ENCODE data around the gene DMAC2. TPM values are rescaled to one million over a fixed set of nuclear protein-coding genes. Genes with fewer than 3 reads are reported as not detected.

DMAC2 gene
- total RNA-seq (2016; rRNA removed; fragmentation: Illumina TruSeq; extraction: Trizol) (39.0 and 51.9 TPM in 2 replicates), polyA plus RNA-seq (2011; rRNA removed) (66.0 TPM in 2 replicates), polyA minus RNA-seq (2011; rRNA and poly(A)+ RNA removed; ENCODE audit: low replicate concordance) (51.2 and 105 TPM in 2 replicates), Bru-seq, nascent RNA (percentile 74 among the genes with signal in this experiment), BruChase-seq, experiment 1, labeled RNA remaining after a 6-hour chase (percentile 86 among the genes with signal in this experiment), BruChase-seq, experiment 2, labeled RNA remaining after a 2-hour chase (percentile 74 among the genes with signal in this experiment)
- total RNA-seq (2016; cell fraction: cytosol; rRNA removed; fragmentation: Illumina TruSeq; extraction: Trizol; ENCODE audit: low read depth) = 10.2 and 12.0 TPM in 2 replicates
- 38.9 and 54.2 TPM in 2 replicates for total RNA-seq (2016; cell fraction: insoluble cytoplasmic fraction; rRNA removed; fragmentation: Illumina TruSeq; extraction: Trizol)
- 31.2 and 31.3 TPM in 2 replicates for total RNA-seq (2016; cell fraction: membrane; rRNA removed; fragmentation: Illumina TruSeq; extraction: Trizol)
- 18.5 and 20.2 TPM in 2 replicates for total RNA-seq (2016; cell fraction: nucleus; rRNA removed; fragmentation: Illumina TruSeq; extraction: Trizol)
- 76.3 and 90.6 TPM in 2 replicates for polyA plus RNA-seq (2011; cell fraction: cytosol; rRNA removed)
- polyA plus RNA-seq (2011; cell fraction: nucleus; rRNA removed) = 43.1 and 45.0 TPM in 2 replicates
- 39.8 and 45.8 TPM in 2 replicates for polyA plus RNA-seq (2012)
- polyA plus RNA-seq (2016; cell fraction: cytosol; fragmentation: Illumina TruSeq; extraction: Trizol; ENCODE audit: low read depth) = 16.8 TPM in 2 replicates
- 69.0 and 74.8 TPM in 2 replicates for polyA plus RNA-seq (2016; cell fraction: insoluble cytoplasmic fraction; fragmentation: Illumina TruSeq; extraction: Trizol; ENCODE audit: low read depth)
- 33.3 and 38.0 TPM in 2 replicates for polyA plus RNA-seq (2016; cell fraction: membrane; fragmentation: Illumina TruSeq; extraction: Trizol; ENCODE audit: low read depth)
- polyA plus RNA-seq (2016; cell fraction: nucleus; fragmentation: Illumina TruSeq; extraction: Trizol; ENCODE audit: insufficient read depth, low read depth) = 38.1 and 41.9 TPM in 2 replicates
- polyA minus RNA-seq (2011; cell fraction: cytosol; rRNA and poly(A)+ RNA removed) = 36.5 and 37.9 TPM in 2 replicates
- polyA minus RNA-seq (2011; cell fraction: nucleus; rRNA and poly(A)+ RNA removed) = 14.3 and 18.3 TPM in 2 replicates
- long read RNA-seq, experiment 1, transcript DMAC2-208 (5 exons, 979 nt) = minor isoform, 13 of 95 reads
- long read RNA-seq, experiment 1, transcript DMAC2-204 (4 exons, 1,454 nt) = minor isoform, 5 of 95 reads
- long read RNA-seq, experiment 1, transcript DMAC2-201 (6 exons, 1,692 nt) = major isoform, 36 of 95 reads
- long read RNA-seq, experiment 1, transcript DMAC2-210 (5 exons, 1,622 nt) = minor isoform, 11 of 95 reads
- long read RNA-seq, experiment 1, partial matches to known transcripts = 21 of 95 reads
- long read RNA-seq, experiment 1, other reads (novel, unspliced or antisense) = 8 of 95 reads
- long read RNA-seq, experiment 2, transcript DMAC2-201 (6 exons, 1,692 nt) = major isoform, 10 of 144 reads
- long read RNA-seq, experiment 2, partial matches to known transcripts = 89 of 144 reads
- long read RNA-seq, experiment 2, other reads (novel, unspliced or antisense) = 35 of 144 reads

DNA sequence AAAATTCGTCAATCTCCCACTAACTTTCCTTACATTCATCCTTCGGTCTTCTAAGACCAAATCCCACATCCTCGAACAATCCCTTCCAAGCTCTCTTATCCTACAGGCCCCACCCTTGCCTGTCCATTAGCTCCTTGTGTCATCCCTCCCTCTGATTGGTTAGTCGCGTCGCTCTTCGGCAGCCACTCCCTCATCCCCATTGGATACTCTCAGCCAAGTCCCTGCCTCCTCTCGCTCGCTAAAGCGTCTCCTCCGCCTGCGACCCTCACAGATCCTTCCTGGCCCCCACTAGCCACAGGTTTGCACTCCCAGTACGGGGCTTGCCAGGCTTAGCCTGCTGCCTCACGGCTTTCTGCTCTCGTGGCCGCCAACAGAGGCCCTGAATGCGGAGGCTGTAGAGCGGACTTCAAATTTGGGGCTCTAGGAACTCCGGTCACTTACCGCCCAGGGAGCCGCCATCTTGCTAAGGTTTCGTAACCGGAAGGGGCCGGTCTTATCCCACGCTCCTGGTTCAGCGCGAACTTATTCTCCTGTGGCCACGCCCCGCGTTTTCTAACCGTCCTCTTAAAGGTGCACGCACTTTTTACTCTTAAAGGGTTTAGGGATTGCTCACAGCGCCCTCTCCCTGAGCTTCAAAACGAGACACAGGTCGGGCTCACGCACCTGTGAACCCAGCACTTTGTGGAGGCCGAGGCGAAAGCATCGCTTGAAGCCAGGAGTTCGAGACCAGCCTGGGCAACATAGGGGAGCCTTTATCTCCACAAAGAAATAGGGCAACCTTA is at the start of gene DMAC2:
Gene DMAC2, minus strand, starts transcription at position 472 of the 782 bp plus-strand sequence. Its CDS starts 13 bp downstream, at position 459.
- ChIA-PET CTCF (ENCODE audit: low intra/inter-chr PET ratio, low total read pairs) (no interaction called here), POLR2A (interaction anchor here (0.6 to 4.7 kb wide), 27 partner anchors 9 to 974 kb away, joined by 3 to 55 read pairs (median 4); partner anchors contain the start of genes B3GNT8, B9D2, BLVRB and HNRNPUL1)
- FAIRE-seq (peak; percentile 94), DNase-seq (ENCODE audit: low spot score) (peak; percentile 98), ATAC-seq (peak; percentile 94)
- H4K20me1 ChIP-seq (ENCODE audit: insufficient read depth, low read length) = no peaks in the 10 kb centered on the region
- peak within 1 kb of the TSS; percentile 67 for H3K4me2 ChIP-seq (ENCODE audit: low read depth, low read length)
- TSS peak; percentile 94 for BruUV-seq (replicated peaks)
- H3K9ac ChIP-seq (ENCODE audit: insufficient read depth, low read depth, low read length) = peak within 1 kb of the TSS; percentile 91
- H3K4me3 ChIP-seq (replicated peaks in 1 of 3; ENCODE audit: insufficient read depth in 1 of 3, low read depth in 2 of 3, low read length in 3 of 3) = peak within 1 kb of the TSS; percentile 71 to 94 (median 77)
- intact Hi-C loops (cut with micrococcal nuclease; ENCODE audit: unreplicated experiment) (no loop called here), in situ Hi-C loops (cut with HindIII; ENCODE audit: extremely low pct_ligation_motif_present, low pct_unique_long_range_greater_than_20kb) (loop anchor here (5.0 kb wide), 1 partner anchor 123 kb away; no protein-coding TSS in a partner anchor)
- H3K9me3 ChIP-seq (ENCODE audit: low read length) = no peaks in the 10 kb centered on the region
- H3K36me3 ChIP-seq (replicated peaks in 1 of 2; ENCODE audit: control insufficient read depth in 1 of 2, insufficient read depth in 2 of 2, low read length in 2 of 2) = peaks cover 2 to 6% of the 10 kb centered on the region in 2 experiments; a peak in 2 of 5 replicates
- H3K79me2 ChIP-seq (ENCODE audit: insufficient read depth, low read length) = peaks cover 3% of the 10 kb centered on the region
- H3K27me3 ChIP-seq (ENCODE audit: control insufficient read depth in 1 of 2, insufficient read depth in 2 of 2, low read length in 2 of 2) = no peaks in the 10 kb centered on the region
- 1% methylated on average over 30 of the region's 40 CpGs for WGBS (ENCODE audit: low lambda C conversion rate)
- H3K27ac ChIP-seq (ENCODE audit: extremely low read length, insufficient read depth, low read length) = peak within 1 kb of the TSS; percentile 95
- peaks cover 45% of the 10 kb centered on the region for H3K4me1 ChIP-seq (ENCODE audit: insufficient read depth, low read length)
- H2AFZ ChIP-seq (ENCODE audit: low read length) = no peak within 1 kb of the TSS
- TF ChIP-seq ZNF124 (CRISPR knock-in tag; IDR thresholded peaks at IDR 0.05) = 0 out of 2 replicates have a peak, but pooled peaks have one; percentile 25
- TF ChIP-seq TGIF2 (CRISPR knock-in tag; IDR thresholded peaks at IDR 0.05) = peak; percentile 43; the same call in 1 of the 2 replicates
- TF ChIP-seq, protein P1, sequence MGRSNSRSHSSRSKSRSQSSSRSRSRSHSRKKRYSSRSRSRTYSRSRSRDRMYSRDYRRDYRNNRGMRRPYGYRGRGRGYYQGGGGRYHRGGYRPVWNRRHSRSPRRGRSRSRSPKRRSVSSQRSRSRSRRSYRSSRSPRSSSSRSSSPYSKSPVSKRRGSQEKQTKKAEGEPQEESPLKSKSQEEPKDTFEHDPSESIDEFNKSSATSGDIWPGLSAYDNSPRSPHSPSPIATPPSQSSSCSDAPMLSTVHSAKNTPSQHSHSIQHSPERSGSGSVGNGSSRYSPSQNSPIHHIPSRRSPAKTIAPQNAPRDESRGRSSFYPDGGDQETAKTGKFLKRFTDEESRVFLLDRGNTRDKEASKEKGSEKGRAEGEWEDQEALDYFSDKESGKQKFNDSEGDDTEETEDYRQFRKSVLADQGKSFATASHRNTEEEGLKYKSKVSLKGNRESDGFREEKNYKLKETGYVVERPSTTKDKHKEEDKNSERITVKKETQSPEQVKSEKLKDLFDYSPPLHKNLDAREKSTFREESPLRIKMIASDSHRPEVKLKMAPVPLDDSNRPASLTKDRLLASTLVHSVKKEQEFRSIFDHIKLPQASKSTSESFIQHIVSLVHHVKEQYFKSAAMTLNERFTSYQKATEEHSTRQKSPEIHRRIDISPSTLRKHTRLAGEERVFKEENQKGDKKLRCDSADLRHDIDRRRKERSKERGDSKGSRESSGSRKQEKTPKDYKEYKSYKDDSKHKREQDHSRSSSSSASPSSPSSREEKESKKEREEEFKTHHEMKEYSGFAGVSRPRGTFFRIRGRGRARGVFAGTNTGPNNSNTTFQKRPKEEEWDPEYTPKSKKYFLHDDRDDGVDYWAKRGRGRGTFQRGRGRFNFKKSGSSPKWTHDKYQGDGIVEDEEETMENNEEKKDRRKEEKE (IDR thresholded peaks at IDR 0.05) = no peak
- TF ChIP-seq, protein P2, sequence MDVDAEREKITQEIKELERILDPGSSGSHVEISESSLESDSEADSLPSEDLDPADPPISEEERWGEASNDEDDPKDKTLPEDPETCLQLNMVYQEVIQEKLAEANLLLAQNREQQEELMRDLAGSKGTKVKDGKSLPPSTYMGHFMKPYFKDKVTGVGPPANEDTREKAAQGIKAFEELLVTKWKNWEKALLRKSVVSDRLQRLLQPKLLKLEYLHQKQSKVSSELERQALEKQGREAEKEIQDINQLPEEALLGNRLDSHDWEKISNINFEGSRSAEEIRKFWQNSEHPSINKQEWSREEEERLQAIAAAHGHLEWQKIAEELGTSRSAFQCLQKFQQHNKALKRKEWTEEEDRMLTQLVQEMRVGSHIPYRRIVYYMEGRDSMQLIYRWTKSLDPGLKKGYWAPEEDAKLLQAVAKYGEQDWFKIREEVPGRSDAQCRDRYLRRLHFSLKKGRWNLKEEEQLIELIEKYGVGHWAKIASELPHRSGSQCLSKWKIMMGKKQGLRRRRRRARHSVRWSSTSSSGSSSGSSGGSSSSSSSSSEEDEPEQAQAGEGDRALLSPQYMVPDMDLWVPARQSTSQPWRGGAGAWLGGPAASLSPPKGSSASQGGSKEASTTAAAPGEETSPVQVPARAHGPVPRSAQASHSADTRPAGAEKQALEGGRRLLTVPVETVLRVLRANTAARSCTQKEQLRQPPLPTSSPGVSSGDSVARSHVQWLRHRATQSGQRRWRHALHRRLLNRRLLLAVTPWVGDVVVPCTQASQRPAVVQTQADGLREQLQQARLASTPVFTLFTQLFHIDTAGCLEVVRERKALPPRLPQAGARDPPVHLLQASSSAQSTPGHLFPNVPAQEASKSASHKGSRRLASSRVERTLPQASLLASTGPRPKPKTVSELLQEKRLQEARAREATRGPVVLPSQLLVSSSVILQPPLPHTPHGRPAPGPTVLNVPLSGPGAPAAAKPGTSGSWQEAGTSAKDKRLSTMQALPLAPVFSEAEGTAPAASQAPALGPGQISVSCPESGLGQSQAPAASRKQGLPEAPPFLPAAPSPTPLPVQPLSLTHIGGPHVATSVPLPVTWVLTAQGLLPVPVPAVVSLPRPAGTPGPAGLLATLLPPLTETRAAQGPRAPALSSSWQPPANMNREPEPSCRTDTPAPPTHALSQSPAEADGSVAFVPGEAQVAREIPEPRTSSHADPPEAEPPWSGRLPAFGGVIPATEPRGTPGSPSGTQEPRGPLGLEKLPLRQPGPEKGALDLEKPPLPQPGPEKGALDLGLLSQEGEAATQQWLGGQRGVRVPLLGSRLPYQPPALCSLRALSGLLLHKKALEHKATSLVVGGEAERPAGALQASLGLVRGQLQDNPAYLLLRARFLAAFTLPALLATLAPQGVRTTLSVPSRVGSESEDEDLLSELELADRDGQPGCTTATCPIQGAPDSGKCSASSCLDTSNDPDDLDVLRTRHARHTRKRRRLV (CRISPR knock-in tag; IDR thresholded peaks at IDR 0.05) = no peak
- peak; percentile 84; the same call in 1 of the 2 replicates for TF ChIP-seq ATF1 (CRISPR knock-in tag; IDR thresholded peaks at IDR 0.05)
- peak; percentile 28; the same call in 1 of the 2 replicates for TF ChIP-seq NCOA2 (CRISPR knock-in tag; IDR thresholded peaks at IDR 0.05)
- TF ChIP-seq, protein P3, sequence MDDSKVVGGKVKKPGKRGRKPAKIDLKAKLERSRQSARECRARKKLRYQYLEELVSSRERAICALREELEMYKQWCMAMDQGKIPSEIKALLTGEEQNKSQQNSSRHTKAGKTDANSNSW (CRISPR knock-in tag; IDR thresholded peaks at IDR 0.05; ENCODE audit: borderline replicate concordance) = 0 out of 2 replicates have a peak, but pooled peaks have one; percentile 53
- TF ChIP-seq MIER3 (CRISPR knock-in tag; IDR thresholded peaks at IDR 0.05; ENCODE audit: borderline replicate concordance) = peak; percentile 56; the same call in 1 of the 2 replicates

All from HepG2 (cell line).